PC-9 (cell line): ENCODE measurements around the gene CRYBB2. TPM values are rescaled to one million over a fixed set of nuclear protein-coding genes. Genes with fewer than 3 reads are reported as not detected.
"Not testable (repeated sequence)": the region's sequence is repeated elsewhere in the genome, so short reads cannot be mapped to it uniquely, and the experiment has no call there.

Experiments
- BruUV-seq: library from RNA; stranded (reverse); fragments of 400-500 nt; replicated peaks from 2 replicates; lab custom pipeline; 2021; lab: Mats Ljungman, UMichigan
- CTCF ChIA-PET: fragments of 300-600 bp; sonication (Branson Sonifier 250); formaldehyde crosslinking; loops from one replicate; lab custom pipeline; 2022; ENCODE audit warnings: antibody characterized with exemption; lab: Charles Lee
- POLR2A ChIA-PET: fragments of 300-600 bp; sonication (Branson Sonifier 250); formaldehyde crosslinking; loops from one replicate; lab custom pipeline; 2022; ENCODE audit warnings: antibody characterized with exemption; ENCODE audit not compliant: unreplicated experiment; lab: Charles Lee
- DNase-seq, 2 experiments: peaks; one replicate each; pipeline versions ENCODE4 v3.0.0 to v3.0.0-alpha.2; 2015 to 2022; ENCODE audit warnings: mixed read lengths in 1 of 2
- H2AFZ ChIP-seq: fragments of 200-600 bp; sonication (generic); 2 replicates; pipeline ENCODE4 v1.8.1; 2017; ENCODE audit warnings: antibody characterized with exemption
- H3F3A ChIP-seq: fragments of 200-600 bp; sonication (generic); 2 replicates; pipeline ENCODE4 v1.8.1; 2017; ENCODE audit warnings: antibody characterized with exemption, mild to moderate bottlenecking, low read depth; ENCODE audit not compliant: insufficient read depth
- H3K27ac ChIP-seq: fragments of 200-600 bp; sonication (generic); 2 replicates; pipeline ENCODE4 v1.6.1; 2016; ENCODE audit warnings: mixed run types
- H3K27me3 ChIP-seq: fragments of 200-600 bp; sonication (generic); 2 replicates; pipeline ENCODE4 v1.6.1; 2016; ENCODE audit warnings: low read depth, mixed run types; ENCODE audit not compliant: insufficient read depth
- H3K36me3 ChIP-seq: fragments of 200-600 bp; sonication (generic); 2 replicates; pipeline ENCODE4 v1.6.1; 2016; ENCODE audit warnings: low read depth, mixed run types
- H3K4me1 ChIP-seq: fragments of 200-600 bp; sonication (generic); replicated peaks from 2 replicates; pipeline ENCODE4 v1.6.1; 2016; ENCODE audit warnings: mixed run types; ENCODE audit not compliant: insufficient read depth
- H3K4me2 ChIP-seq: fragments of 200-600 bp; sonication (generic); 2 replicates; pipeline ENCODE4 v1.6.1; 2017; ENCODE audit warnings: mixed run types
- H3K4me3 ChIP-seq: fragments of 200-600 bp; sonication (generic); 2 replicates; pipeline ENCODE4 v1.6.1; 2016; ENCODE audit warnings: mixed run types
- H3K79me2 ChIP-seq: fragments of 200-600 bp; sonication (generic); 2 replicates; pipeline ENCODE4 v1.6.1; 2017; ENCODE audit warnings: low read depth, mixed run types
- H3K9me2 ChIP-seq: fragments of 200-600 bp; sonication (generic); 2 replicates; pipeline ENCODE4 v1.8.1; 2017; ENCODE audit warnings: mild to moderate bottlenecking; ENCODE audit not compliant: insufficient read depth
- H3K9me3 ChIP-seq: fragments of 200-600 bp; sonication (generic); 2 replicates; pipeline ENCODE4 v1.8.1; 2016; ENCODE audit warnings: low read depth; ENCODE audit not compliant: insufficient read depth
- H4K20me1 ChIP-seq: fragments of 200-600 bp; sonication (generic); 2 replicates; pipeline ENCODE4 v1.8.1; 2017; ENCODE audit not compliant: insufficient read depth
- CTCF ChIP-seq: fragments of 200-600 bp; sonication (generic); conservative IDR thresholded peaks from 2 replicates; pipeline ENCODE4 v1.6.1; 2017; ENCODE audit warnings: mixed run types, antibody characterized with exemption, mild to moderate bottlenecking, moderate library complexity
- EZH2 ChIP-seq: fragments of 200-600 bp; sonication (generic); IDR thresholded peaks from 2 replicates; pipeline ENCODE4 v1.8.0; 2017; ENCODE audit warnings: antibody characterized with exemption, low read depth
- intact Hi-C: fragments of 100-400 bp; cut with micrococcal nuclease; formaldehyde crosslinking; loops from one replicate; pipeline ENCODE4 v1.10.0; 2022; ENCODE audit not compliant: unreplicated experiment
- total RNA-seq: library from RNA; stranded (reverse); gene quantifications from 2 replicates; pipeline ENCODE4 v1.2.3, GENCODE V29; 2021

CRYBB2 gene
- total RNA-seq, 1 experiment from 2014 or later = 1.0 TPM

GRCh38 chr22:25235547-25236290, 16.3 kb downstream of the CRYBB2 start:
- BruUV-seq = no TSS peak
- Histone ChIP-seq H3K4me3 (peak overlapping the region; percentile 27; the same call in 1 of the 2 replicates), H4K20me1 (no peaks in the 10 kb centered on the region), H3K9me2 (no peaks in the 10 kb centered on the region), H3K4me2 (peak overlapping the region; percentile 74), H3K27ac (no peak overlapping the region), H3K36me3 (no peaks in the 10 kb centered on the region), H3F3A (no peaks in the 10 kb centered on the region), H3K79me2 (no peaks in the 10 kb centered on the region), H3K27me3 (peaks cover 26% of the 10 kb centered on the region), H2AFZ (no peak overlapping the region), H3K9me3 (no peaks in the 10 kb centered on the region), H3K4me1 (no peaks in the 10 kb centered on the region)
- CTCF ChIA-PET = no interaction called here
- intact Hi-C loops = loop anchor here (2.0 to 10.0 kb wide), 4 partner anchors 119 to 1129 kb away; no protein-coding TSS in a partner anchor
- TF ChIP-seq EZH2 (no peak), CTCF (peak; percentile 81)
- peak; percentile 63 to 80 for DNase-seq
- POLR2A ChIA-PET = no interaction called here

GRCh38 chr22:25236417-25236816, 17.0 kb downstream of the CRYBB2 start:
- Histone ChIP-seq H3K4me3 (peak overlapping the region; percentile 27; the same call in 1 of the 2 replicates), H3K27ac (no peak overlapping the region), H3F3A (no peaks in the 10 kb centered on the region), H3K9me3 (no peaks in the 10 kb centered on the region), H3K79me2 (no peaks in the 10 kb centered on the region), H3K27me3 (peaks cover 31% of the 10 kb centered on the region), H3K9me2 (no peaks in the 10 kb centered on the region), H3K36me3 (no peaks in the 10 kb centered on the region), H4K20me1 (no peaks in the 10 kb centered on the region), H2AFZ (no peak overlapping the region), H3K4me2 (peak overlapping the region; percentile 74), H3K4me1 (no peaks in the 10 kb centered on the region)
- no peak for TF ChIP-seq EZH2
- no peak for TF ChIP-seq CTCF
- CTCF ChIA-PET = no interaction called here
- BruUV-seq = no TSS peak
- intact Hi-C loops = loop anchor here (10.0 kb wide), 3 partner anchors 118 to 1128 kb away; no protein-coding TSS in a partner anchor
- POLR2A ChIA-PET = no interaction called here
- DNase-seq = no peak

GRCh38 chr22:25237503-25237902, 18.1 kb downstream of the CRYBB2 start:
- DNase-seq = no peak
- no peaks in the 10 kb centered on the region for H4K20me1 ChIP-seq
- no peaks in the 10 kb centered on the region for H3K9me3 ChIP-seq
- intact Hi-C loops = loop anchor here (10.0 kb wide), 3 partner anchors 117 to 1127 kb away; no protein-coding TSS in a partner anchor
- no peak overlapping the region for H2AFZ ChIP-seq
- ChIA-PET CTCF (no interaction called here), POLR2A (no interaction called here)
- no peak overlapping the region for H3K27ac ChIP-seq
- no peak overlapping the region for H3K4me3 ChIP-seq
- no peaks in the 10 kb centered on the region for H3K4me1 ChIP-seq
- no peak overlapping the region for H3K4me2 ChIP-seq
- H3K9me2 ChIP-seq = no peaks in the 10 kb centered on the region
- no peak for TF ChIP-seq CTCF
- TF ChIP-seq EZH2 = no peak
- BruUV-seq = no TSS peak
- H3K27me3 ChIP-seq = peaks cover 42% of the 10 kb centered on the region
- no peaks in the 10 kb centered on the region for H3K79me2 ChIP-seq
- no peaks in the 10 kb centered on the region for H3K36me3 ChIP-seq
- H3F3A ChIP-seq = no peaks in the 10 kb centered on the region

- H3K4me1 ChIP-seq, H2AFZ ChIP-seq, H4K20me1 ChIP-seq, H3K9me3 ChIP-seq, H3K4me2 ChIP-seq, H3K79me2 ChIP-seq, BruUV-seq, DNase-seq, H3K36me3 ChIP-seq, POLR2A ChIA-PET, H3F3A ChIP-seq, H3K27ac ChIP-seq, H3K9me2 ChIP-seq, H3K4me3 ChIP-seq: not testable (repeated sequence)
- peaks cover 42% of the 10 kb centered on the region for H3K27me3 ChIP-seq
- CTCF ChIA-PET = interaction anchor here (0.6 kb wide), 1 partner anchor 226 kb away, joined by 5 read pairs; no protein-coding TSS in a partner anchor
- intact Hi-C loops = loop anchor here (10.0 kb wide), 3 partner anchors 117 to 1127 kb away; no protein-coding TSS in a partner anchor
Observed at GRCh38 chr22:25238058-25238457, 18.6 kb downstream of the CRYBB2 start.

GRCh38 chr22:25255169-25255568, 35.7 kb downstream of the CRYBB2 start:
- H4K20me1 ChIP-seq, H3F3A ChIP-seq, BruUV-seq, H3K27me3 ChIP-seq, POLR2A ChIA-PET, H2AFZ ChIP-seq, intact Hi-C loops, H3K4me2 ChIP-seq, H3K9me2 ChIP-seq, H3K79me2 ChIP-seq, H3K4me1 ChIP-seq, CTCF ChIA-PET, H3K27ac ChIP-seq, H3K9me3 ChIP-seq, H3K4me3 ChIP-seq, H3K36me3 ChIP-seq, DNase-seq: not testable (repeated sequence)
